ENCODE measurements around the gene EEF1A2. TPM values are rescaled to one million over a fixed set of nuclear protein-coding genes. Genes with fewer than 3 reads are reported as not detected.

The EEF1A2 gene
- total and polyA plus RNA-seq, 2 donors (not counting 3 experiments of a cell fraction or from before 2014, with no cell fraction given): 2.7 to 3.4 TPM

DNA sequence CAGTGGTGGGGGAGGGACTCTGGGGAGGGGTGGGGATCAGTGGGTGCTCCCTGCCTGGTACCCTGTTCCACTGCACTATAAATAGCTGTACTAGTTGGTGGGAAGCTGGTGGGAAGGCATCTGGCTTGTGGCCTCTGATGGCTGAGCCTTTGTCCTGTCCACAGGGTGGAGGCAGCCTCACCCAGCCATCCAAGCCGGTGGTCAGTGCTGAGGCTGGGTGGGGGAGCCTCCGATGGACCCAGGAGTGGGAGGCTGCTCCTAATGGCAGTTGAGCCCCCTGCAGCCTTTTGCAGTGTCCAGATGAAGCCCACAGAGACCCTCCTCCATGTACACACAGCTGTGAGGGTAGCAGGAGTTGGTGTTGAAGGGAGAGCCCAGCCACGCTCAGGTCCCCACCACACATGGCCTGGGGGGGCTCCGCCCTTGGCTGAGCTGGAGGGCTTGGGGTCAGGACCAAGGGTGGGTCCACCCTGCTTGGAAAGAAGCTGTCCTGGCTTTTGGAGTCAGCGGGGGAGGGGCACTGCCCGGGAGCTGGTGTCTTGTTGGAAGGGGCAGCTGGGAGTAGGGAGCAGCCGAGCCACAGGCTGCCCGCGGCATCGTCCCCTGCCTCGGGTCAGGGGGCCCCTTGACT lies 24.2 kb upstream of the EEF1A2 start:
- Histone ChIP-seq H3K9me3 (replicated peaks; ENCODE audit: control insufficient read depth, insufficient read depth, low read length) (no peaks in the 10 kb centered on the region), H2AFZ (ENCODE audit: low read depth, low read length) (no peak overlapping the region), H3K9me1 (replicated peaks; ENCODE audit: control insufficient read depth, extremely low read depth, insufficient read depth, low read length) (no peaks in the 10 kb centered on the region), H4K20me1 (replicated peaks; ENCODE audit: control insufficient read depth, extremely low read depth, insufficient read depth, low read length) (no peaks in the 10 kb centered on the region), H3K4me2 (ENCODE audit: insufficient read depth, low read length) (no peak overlapping the region), H3K79me2 (ENCODE audit: control insufficient read depth, insufficient read depth, low read length) (peaks cover 16% of the 10 kb centered on the region), H3K4me3 (replicated peaks in 1 of 3; ENCODE audit: insufficient read depth in 1 of 3, low read depth in 1 of 3, low read length in 3 of 3) (no peak overlapping the region), H3K27me3 (ENCODE audit: control insufficient read depth in 2 of 2, insufficient read depth in 2 of 2, low read length in 2 of 2) (no peaks in the 10 kb centered on the region), H3K27ac (ENCODE audit: insufficient read depth, low read depth, low read length) (no peak overlapping the region), H3K4me1 (ENCODE audit: control insufficient read depth, extremely low read depth, insufficient read depth, low read length) (peaks cover 12% of the 10 kb centered on the region), H3K9ac (replicated peaks; ENCODE audit: extremely low read depth, insufficient read depth, low read length) (no peak overlapping the region), H3K36me3 (ENCODE audit: control insufficient read depth in 2 of 2, extremely low read depth in 1 of 2, insufficient read depth in 2 of 2, low read length in 2 of 2) (peaks cover 0 to 2% of the 10 kb centered on the region in 2 experiments)
- no TSS peak for BruUV-seq (replicated peaks)
- TF ChIP-seq, protein P1, sequence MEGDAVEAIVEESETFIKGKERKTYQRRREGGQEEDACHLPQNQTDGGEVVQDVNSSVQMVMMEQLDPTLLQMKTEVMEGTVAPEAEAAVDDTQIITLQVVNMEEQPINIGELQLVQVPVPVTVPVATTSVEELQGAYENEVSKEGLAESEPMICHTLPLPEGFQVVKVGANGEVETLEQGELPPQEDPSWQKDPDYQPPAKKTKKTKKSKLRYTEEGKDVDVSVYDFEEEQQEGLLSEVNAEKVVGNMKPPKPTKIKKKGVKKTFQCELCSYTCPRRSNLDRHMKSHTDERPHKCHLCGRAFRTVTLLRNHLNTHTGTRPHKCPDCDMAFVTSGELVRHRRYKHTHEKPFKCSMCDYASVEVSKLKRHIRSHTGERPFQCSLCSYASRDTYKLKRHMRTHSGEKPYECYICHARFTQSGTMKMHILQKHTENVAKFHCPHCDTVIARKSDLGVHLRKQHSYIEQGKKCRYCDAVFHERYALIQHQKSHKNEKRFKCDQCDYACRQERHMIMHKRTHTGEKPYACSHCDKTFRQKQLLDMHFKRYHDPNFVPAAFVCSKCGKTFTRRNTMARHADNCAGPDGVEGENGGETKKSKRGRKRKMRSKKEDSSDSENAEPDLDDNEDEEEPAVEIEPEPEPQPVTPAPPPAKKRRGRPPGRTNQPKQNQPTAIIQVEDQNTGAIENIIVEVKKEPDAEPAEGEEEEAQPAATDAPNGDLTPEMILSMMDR (IDR thresholded peaks at IDR 0.05; ENCODE audit: extremely low read depth in 1 of 2, insufficient read depth in 1 of 2, low read depth in 1 of 2, low read length in 2 of 2): no peak
- TF ChIP-seq GATA2 (IDR thresholded peaks at IDR 0.05; ENCODE audit: insufficient read depth, insufficient read length, low read depth, low read length) (no peak), MYC (IDR thresholded peaks at IDR 0.05; ENCODE audit: low read depth, low read length) (no peak), FOS (IDR thresholded peaks at IDR 0.05; ENCODE audit: borderline replicate concordance, insufficient read depth, low read length) (no peak), JUN (IDR thresholded peaks at IDR 0.05; ENCODE audit: borderline replicate concordance, insufficient read depth, insufficient read length, low read depth) (no peak), POLR2A (IDR thresholded peaks at IDR 0.05; ENCODE audit: low read depth, low read length) (no peak), POLR2AphosphoS5 (IDR thresholded peaks at IDR 0.05; ENCODE audit: insufficient read depth, low read depth, low read length) (no peak), EZH2 (IDR thresholded peaks at IDR 0.05; ENCODE audit: borderline replicate concordance, low read depth, low read length, severe bottlenecking) (no peak)
- TF ChIP-seq, protein P2, sequence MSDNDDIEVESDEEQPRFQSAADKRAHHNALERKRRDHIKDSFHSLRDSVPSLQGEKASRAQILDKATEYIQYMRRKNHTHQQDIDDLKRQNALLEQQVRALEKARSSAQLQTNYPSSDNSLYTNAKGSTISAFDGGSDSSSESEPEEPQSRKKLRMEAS (IDR thresholded peaks at IDR 0.05; ENCODE audit: insufficient read depth, insufficient read length): no peak
- intact Hi-C loops (cut with micrococcal nuclease): no loop called here
- FAIRE-seq (no peak), DNase-seq (ENCODE audit: low read depth, low spot score) (no peak)
- dilution Hi-C loops (cut with MboI; ENCODE audit: extremely low pct_ligation_motif_present, low sequenced_read_pairs): no loop called here
- CTCF ChIA-PET: interaction anchor here (0.9 to 1.3 kb wide), 2 partner anchors 14 to 27 kb away, joined by 3 to 4 read pairs; partner anchors contain the start of gene PTK6
- POLR2A ChIA-PET: no interaction called here

Measured in endothelial cell of umbilical vein (primary cell).